GM12878 (cell line): ENCODE data around the gene THOC1. TPM values are rescaled to one million over a fixed set of nuclear protein-coding genes. Genes with fewer than 3 reads are reported as not detected.

Source experiments
- ATAC-seq: fragments of 200-7000 bp; cut with Tn5 transposase; 3 replicates; pipeline ENCODE4 v1.9.1; 2020; ENCODE audit warnings: mild to moderate bottlenecking, moderate library complexity
- BruUV-seq: library from RNA; stranded (reverse); fragments of 400-500 nt; replicated peaks from 2 replicates; lab custom pipeline; 2021; lab: Mats Ljungman, UMichigan
- CTCF ChIA-PET: fragments of 300-600 bp; sonication (Branson Sonifier 250); formaldehyde crosslinking; extraction: SDS; loops from one replicate; lab custom pipeline; 2021; ENCODE audit warnings: inconsistent platforms; lab: Yijun Ruan, JAX
- POLR2A ChIA-PET: fragments of 350-600 bp; formaldehyde crosslinking; extraction: SDS; loops from one replicate; lab custom pipeline; 2021; ENCODE audit warnings: inconsistent platforms; lab: Charles Lee
- RAD21 ChIA-PET: fragments of 300-600 bp; sonication (Branson Sonifier 250); formaldehyde crosslinking; loops from one replicate; lab custom pipeline; 2023; ENCODE audit warnings: antibody characterized with exemption; ENCODE audit not compliant: unreplicated experiment; lab: Charles Lee
- SMC1A ChIA-PET: fragments of 300-600 bp; sonication (Branson Sonifier 250); formaldehyde crosslinking; loops from one replicate; lab custom pipeline; 2023; ENCODE audit not compliant: unreplicated experiment, uncharacterized antibody; lab: Charles Lee
- DNase-seq: peaks from one replicate; pipeline ENCODE4 v3.0.0-alpha.2; 2011; ENCODE audit warnings: low read depth, low spot score
- FAIRE-seq: peaks from 3 replicates; lab custom pipeline; 2011; peaks lifted over from hg19 to GRCh38; lab: Jason Lieb, UNC
- H2AFZ ChIP-seq: 2 replicates; pipeline ENCODE4 v1.6.0; 2011; ENCODE audit warnings: low read depth, low read length, control low read depth; ENCODE audit not compliant: control insufficient read depth
- H3K27ac ChIP-seq: 2 replicates; pipeline ENCODE4 v1.5.1; 2011; ENCODE audit warnings: control low read depth; ENCODE audit not compliant: control insufficient read depth, insufficient read depth
- H3K27me3 ChIP-seq, 2 experiments: replicated peaks in 1 of 2; 2 replicates each; pipeline versions ENCODE4 v1.6.0 to v1.6.1; 2011; ENCODE audit warnings: low read length in 1 of 2; ENCODE audit not compliant: control insufficient read depth in 2 of 2, insufficient read depth in 2 of 2
- H3K36me3 ChIP-seq, 2 experiments: 2 replicates each; pipeline ENCODE4 v1.5.1; 2011; ENCODE audit warnings: low read length in 1 of 2; ENCODE audit not compliant: control insufficient read depth in 2 of 2, insufficient read depth in 2 of 2
- H3K4me1 ChIP-seq: 2 replicates; pipeline ENCODE4 v1.6.1; 2011; ENCODE audit warnings: mild to moderate bottlenecking, low read length, moderate library complexity, mixed read lengths; ENCODE audit not compliant: control insufficient read depth, insufficient read depth
- H3K4me2 ChIP-seq: 2 replicates; pipeline ENCODE4 v1.6.0; 2011; ENCODE audit warnings: control low read depth; ENCODE audit not compliant: control insufficient read depth, insufficient read depth
- H3K4me3 ChIP-seq: fragments of 200-600 bp; sonication (generic); 2 replicates; pipeline ENCODE4 v1.5.1; 2016
- H3K79me2 ChIP-seq: 2 replicates; pipeline ENCODE4 v1.6.0; 2011; ENCODE audit warnings: low read length; ENCODE audit not compliant: control insufficient read depth, insufficient read depth
- H3K9ac ChIP-seq: 2 replicates; pipeline ENCODE4 v1.8.0; 2011; ENCODE audit warnings: low read length, control low read depth, mixed read lengths; ENCODE audit not compliant: control insufficient read depth, insufficient read depth
- H3K9me3 ChIP-seq: replicated peaks from 3 replicates; pipeline ENCODE4 v1.5.1; 2011; ENCODE audit warnings: mild to moderate bottlenecking, low read length; ENCODE audit not compliant: control insufficient read depth, insufficient read depth
- H4K20me1 ChIP-seq: 2 replicates; pipeline ENCODE4 v1.6.0; 2011; ENCODE audit not compliant: control insufficient read depth, insufficient read depth
- BCL3 ChIP-seq: IDR thresholded peaks from 2 replicates; pipeline ENCODE4 v1.6.1; 2011; ENCODE audit warnings: borderline replicate concordance, low read depth, mild to moderate bottlenecking, moderate library complexity, low read length; ENCODE audit not compliant: insufficient read depth, poor library complexity, severe bottlenecking
- CBX3 ChIP-seq: fragments of 200-600 bp; sonication (generic); IDR thresholded peaks from 2 replicates; pipeline ENCODE4 v1.6.1; 2016; ENCODE audit warnings: low read depth, borderline replicate concordance
- CHD2 ChIP-seq: IDR thresholded peaks from 2 replicates; pipeline ENCODE4 v1.6.1; 2011; ENCODE audit warnings: low read depth, low read length, improper control_type of control experiment, borderline replicate concordance
- IRF5 ChIP-seq: fragments of 450-650 bp; IDR thresholded peaks from 2 replicates; pipeline ENCODE4 v1.6.1; 2017; ENCODE audit warnings: borderline replicate concordance
- JUNB ChIP-seq: IDR thresholded peaks from 2 replicates; pipeline ENCODE4 v1.6.1; 2016; ENCODE audit warnings: antibody characterized with exemption, mild to moderate bottlenecking
- JUND ChIP-seq: IDR thresholded peaks from 2 replicates; pipeline ENCODE4 v1.6.1; 2012; ENCODE audit warnings: low read depth, mild to moderate bottlenecking, low read length, improper control_type of control experiment, moderate library complexity
- MTA2 ChIP-seq: fragments of 450-650 bp; IDR thresholded peaks from 2 replicates; pipeline ENCODE4 v1.6.1; 2016; ENCODE audit warnings: low read depth, mild to moderate bottlenecking, moderate library complexity
- MTA3 ChIP-seq: IDR thresholded peaks from 2 replicates; pipeline ENCODE4 v1.6.1; 2012; ENCODE audit warnings: low read length, inconsistent platforms, borderline replicate concordance
- NFXL1 ChIP-seq: fragments of 450-650 bp; IDR thresholded peaks from 2 replicates; pipeline ENCODE4 v1.6.1; 2017; ENCODE audit warnings: antibody characterized with exemption, mild to moderate bottlenecking, borderline replicate concordance
- NR2C1 ChIP-seq: fragments of 450-650 bp; IDR thresholded peaks from 2 replicates; pipeline ENCODE4 v1.6.1; 2017; ENCODE audit warnings: antibody characterized with exemption, mild to moderate bottlenecking, moderate library complexity
- RUNX3 ChIP-seq: IDR thresholded peaks from 2 replicates; pipeline ENCODE4 v1.6.1; 2012; ENCODE audit warnings: low read length, inconsistent platforms
- SIN3A ChIP-seq: IDR thresholded peaks from 2 replicates; pipeline ENCODE4 v1.6.1; 2012; ENCODE audit warnings: low read depth, low read length, improper control_type of control experiment
- STAT1 ChIP-seq: fragments of 450-650 bp; conservative IDR thresholded peaks from 2 replicates; pipeline ENCODE4 v1.6.1; 2014; ENCODE audit warnings: antibody characterized with exemption, mild to moderate bottlenecking
- STAT3 ChIP-seq: IDR thresholded peaks from 2 replicates; pipeline ENCODE4 v1.6.1; 2011; ENCODE audit warnings: low read depth, low read length, improper control_type of control experiment
- SUZ12 ChIP-seq: fragments of 200-600 bp; sonication (generic); IDR thresholded peaks from one replicate; pipeline ENCODE4 v1.6.1; 2018; ENCODE audit warnings: antibody characterized with exemption, mild to moderate bottlenecking; ENCODE audit not compliant: unreplicated experiment
- TCF12 ChIP-seq: IDR thresholded peaks from 2 replicates; pipeline ENCODE4 v1.6.1; 2011; ENCODE audit warnings: low read depth, mild to moderate bottlenecking, low read length
- ZNF24 ChIP-seq: fragments of 450-650 bp; IDR thresholded peaks from 2 replicates; pipeline ENCODE4 v1.6.1; 2017; ENCODE audit warnings: antibody characterized with exemption, mild to moderate bottlenecking
- WGBS: methylation state at CpG from one replicate; pipeline ENCODE4 v1.1.6; 2016; ENCODE audit warnings: low lambda C conversion rate; ENCODE audit not compliant: insufficient replicate concordance, insufficient coverage; ENCODE audit errors: missing lambda C conversion rate; 5-methylcytosine and 5-hydroxymethylcytosine counted together
- in situ Hi-C: fragments of 300-500 bp; cut with MboI; formaldehyde crosslinking; loops from 9 replicates; pipeline ENCODE4 v1.14.3; 2018; ENCODE audit warnings: mixed read lengths
- intact Hi-C: fragments of 100-400 bp; cut with micrococcal nuclease; formaldehyde crosslinking; loops from one replicate; pipeline ENCODE4 v1.14.2; 2022; ENCODE audit not compliant: unreplicated experiment
- polyA plus RNA-seq, 11 experiments: library from polyadenylated mRNA; depleted of rRNA in 4 of 11; unstranded in 6 of 11; stranded (reverse) in 5 of 11; fragments of >200 nt; fragmentation: Nextera tagmentation in 4 of 11; fragmentation: Illumina TruSeq in 1 of 11; extraction: Ambion mirVana in 4 of 11; extraction: Trizol in 1 of 11; gene quantifications; 1 replicate in 1 of 11; 2 replicates in 10 of 11; pipeline versions ENCODE4 v1.2.1 to v1.2.3, GENCODE V29; 2011 to 2016; ENCODE audit warnings: inconsistent platforms in 2 of 11, missing spikeins in 2 of 11, low read depth in 1 of 11
- total RNA-seq, 4 experiments: library from RNA; depleted of rRNA in 3 of 4; stranded (reverse); fragments of >200 nt in 3 of 4; fragmentation: Illumina TruSeq in 1 of 4; extraction: Trizol in 1 of 4; gene quantifications; 2 replicates each; pipeline versions ENCODE4 v1.2.1 to v1.2.3, GENCODE V29; 2013 to 2021

Gene THOC1
- total and polyA plus RNA-seq, 10 of the 15 experiments (the other 5 are each of a cell fraction or from before 2014, with no cell fraction given), result 32.8 to 99.8 (median 49.0) TPM

- POLR2A ChIA-PET, result no interaction called here
- DNase-seq (no peak), ATAC-seq (no peak), FAIRE-seq (no peak)
- RAD21 ChIA-PET, result no interaction called here
- H3K79me2 ChIP-seq, result no peaks in the 10 kb centered on the region
- no peak overlapping the region for H3K9ac ChIP-seq
- CTCF ChIA-PET, result interaction anchor here (1.7 kb wide), 1 partner anchor 10 kb away, joined by 6 read pairs; no protein-coding TSS in a partner anchor
- BruUV-seq, result no TSS peak
- 98% methylated on average over 4 of the region's 4 CpGs for WGBS
- intact Hi-C loops (no loop called here), in situ Hi-C loops (no loop called here)
- H3K27ac ChIP-seq, result no peak overlapping the region
- SMC1A ChIA-PET, result no interaction called here
- H2AFZ ChIP-seq, result no peak overlapping the region
- H3K4me1 ChIP-seq, result no peaks in the 10 kb centered on the region
- no peaks in the 10 kb centered on the region for H4K20me1 ChIP-seq
- H3K4me2 ChIP-seq, result no peak overlapping the region
- H3K36me3 ChIP-seq, result peaks cover 0 to 16% of the 10 kb centered on the region in 2 experiments; a peak in 3 of 4 replicates
- no peak overlapping the region for H3K4me3 ChIP-seq
- H3K9me3 ChIP-seq, result no peaks in the 10 kb centered on the region; the same call in 2 of the 3 replicates
- no peak for TF ChIP-seq MTA3
- no peak for TF ChIP-seq BCL3
- TF ChIP-seq STAT1, result no peak
- no peak for TF ChIP-seq JUND
- no peak for TF ChIP-seq TCF12
- TF ChIP-seq CBX3, result no peak
- no peaks in the 10 kb centered on the region for H3K27me3 ChIP-seq
These were observed 42.1 kb downstream of the THOC1 start for GRCh38 chr18:225745-226144.

- H3K4me3 ChIP-seq, result no peak overlapping the region
- no peaks in the 10 kb centered on the region for H3K4me1 ChIP-seq
- ChIA-PET POLR2A (interaction anchor here (0.6 kb wide), 1 partner anchor 48 kb away, joined by 3 read pairs; no protein-coding TSS in a partner anchor), SMC1A (interaction anchor here (1.0 kb wide), 1 partner anchor 29 kb away, joined by 4 read pairs; no protein-coding TSS in a partner anchor), CTCF (interaction anchor here (0.7 kb wide), 1 partner anchor 741 kb away, joined by 3 read pairs; no protein-coding TSS in a partner anchor), RAD21 (no interaction called here)
- no TSS peak for BruUV-seq
- H3K79me2 ChIP-seq, result no peaks in the 10 kb centered on the region
- in situ Hi-C loops, result no loop called here
- H4K20me1 ChIP-seq, result no peaks in the 10 kb centered on the region
- H3K9ac ChIP-seq, result no peak overlapping the region
- no peaks in the 10 kb centered on the region for H3K27me3 ChIP-seq
- intact Hi-C loops, result no loop called here
- FAIRE-seq (no peak), DNase-seq (no peak), ATAC-seq (no peak)
- H3K36me3 ChIP-seq, result peaks cover 5 to 19% of the 10 kb centered on the region in 2 experiments
- H3K9me3 ChIP-seq, result peaks cover 7% of the 10 kb centered on the region
- no peak overlapping the region for H2AFZ ChIP-seq
- no peak overlapping the region for H3K4me2 ChIP-seq
- no peak overlapping the region for H3K27ac ChIP-seq
- no peak for TF ChIP-seq MTA2
- TF ChIP-seq JUNB, result no peak
- no peak for TF ChIP-seq NFXL1
- no peak for TF ChIP-seq CHD2
- no peak for TF ChIP-seq ZNF24
- TF ChIP-seq NR2C1, result no peak
- TF ChIP-seq RUNX3, result no peak
- TF ChIP-seq IRF5, result no peak
- TF ChIP-seq SUZ12, result no peak
- TF ChIP-seq SIN3A, result no peak
- TF ChIP-seq STAT3, result no peak
These were observed 47.1 kb downstream of the THOC1 start for GRCh38 chr18:220708-221107.
